ENCODE results near the gene SETBP1.

GRCh38 chr18:45084206-45084605 lies 403.5 kb downstream of the SETBP1 start:
- TF ChIP-seq POLR2AphosphoS5 (IDR thresholded peaks at IDR 0.05; ENCODE audit: low read depth, low read length) (no peak), JUND (IDR thresholded peaks at IDR 0.05) (no peak), RAD21 (IDR thresholded peaks at IDR 0.05; ENCODE audit: low read depth) (no peak), EZH2phosphoT487 (IDR thresholded peaks at IDR 0.05; ENCODE audit: borderline replicate concordance) (no peak), CEBPB (IDR thresholded peaks at IDR 0.05; ENCODE audit: low read depth) (no peak)
- TF ChIP-seq, protein P1, sequence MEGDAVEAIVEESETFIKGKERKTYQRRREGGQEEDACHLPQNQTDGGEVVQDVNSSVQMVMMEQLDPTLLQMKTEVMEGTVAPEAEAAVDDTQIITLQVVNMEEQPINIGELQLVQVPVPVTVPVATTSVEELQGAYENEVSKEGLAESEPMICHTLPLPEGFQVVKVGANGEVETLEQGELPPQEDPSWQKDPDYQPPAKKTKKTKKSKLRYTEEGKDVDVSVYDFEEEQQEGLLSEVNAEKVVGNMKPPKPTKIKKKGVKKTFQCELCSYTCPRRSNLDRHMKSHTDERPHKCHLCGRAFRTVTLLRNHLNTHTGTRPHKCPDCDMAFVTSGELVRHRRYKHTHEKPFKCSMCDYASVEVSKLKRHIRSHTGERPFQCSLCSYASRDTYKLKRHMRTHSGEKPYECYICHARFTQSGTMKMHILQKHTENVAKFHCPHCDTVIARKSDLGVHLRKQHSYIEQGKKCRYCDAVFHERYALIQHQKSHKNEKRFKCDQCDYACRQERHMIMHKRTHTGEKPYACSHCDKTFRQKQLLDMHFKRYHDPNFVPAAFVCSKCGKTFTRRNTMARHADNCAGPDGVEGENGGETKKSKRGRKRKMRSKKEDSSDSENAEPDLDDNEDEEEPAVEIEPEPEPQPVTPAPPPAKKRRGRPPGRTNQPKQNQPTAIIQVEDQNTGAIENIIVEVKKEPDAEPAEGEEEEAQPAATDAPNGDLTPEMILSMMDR (IDR thresholded peaks at IDR 0.05 in 2 of 3, conservative IDR thresholded peaks at IDR 0.05 in 1 of 3; ENCODE audit: borderline replicate concordance in 1 of 3, insufficient read depth in 1 of 3, low read depth in 2 of 3, low read length in 2 of 3), result no peak
- TF ChIP-seq, protein P2, sequence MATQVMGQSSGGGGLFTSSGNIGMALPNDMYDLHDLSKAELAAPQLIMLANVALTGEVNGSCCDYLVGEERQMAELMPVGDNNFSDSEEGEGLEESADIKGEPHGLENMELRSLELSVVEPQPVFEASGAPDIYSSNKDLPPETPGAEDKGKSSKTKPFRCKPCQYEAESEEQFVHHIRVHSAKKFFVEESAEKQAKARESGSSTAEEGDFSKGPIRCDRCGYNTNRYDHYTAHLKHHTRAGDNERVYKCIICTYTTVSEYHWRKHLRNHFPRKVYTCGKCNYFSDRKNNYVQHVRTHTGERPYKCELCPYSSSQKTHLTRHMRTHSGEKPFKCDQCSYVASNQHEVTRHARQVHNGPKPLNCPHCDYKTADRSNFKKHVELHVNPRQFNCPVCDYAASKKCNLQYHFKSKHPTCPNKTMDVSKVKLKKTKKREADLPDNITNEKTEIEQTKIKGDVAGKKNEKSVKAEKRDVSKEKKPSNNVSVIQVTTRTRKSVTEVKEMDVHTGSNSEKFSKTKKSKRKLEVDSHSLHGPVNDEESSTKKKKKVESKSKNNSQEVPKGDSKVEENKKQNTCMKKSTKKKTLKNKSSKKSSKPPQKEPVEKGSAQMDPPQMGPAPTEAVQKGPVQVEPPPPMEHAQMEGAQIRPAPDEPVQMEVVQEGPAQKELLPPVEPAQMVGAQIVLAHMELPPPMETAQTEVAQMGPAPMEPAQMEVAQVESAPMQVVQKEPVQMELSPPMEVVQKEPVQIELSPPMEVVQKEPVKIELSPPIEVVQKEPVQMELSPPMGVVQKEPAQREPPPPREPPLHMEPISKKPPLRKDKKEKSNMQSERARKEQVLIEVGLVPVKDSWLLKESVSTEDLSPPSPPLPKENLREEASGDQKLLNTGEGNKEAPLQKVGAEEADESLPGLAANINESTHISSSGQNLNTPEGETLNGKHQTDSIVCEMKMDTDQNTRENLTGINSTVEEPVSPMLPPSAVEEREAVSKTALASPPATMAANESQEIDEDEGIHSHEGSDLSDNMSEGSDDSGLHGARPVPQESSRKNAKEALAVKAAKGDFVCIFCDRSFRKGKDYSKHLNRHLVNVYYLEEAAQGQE (IDR thresholded peaks at IDR 0.05; ENCODE audit: low read depth), result no peak
